GM12874 (cell line): Measurements from ENCODE around the gene CUX1.

Experiments used
- TF ChIP-seq, protein P1 (sequence below): IDR thresholded peaks from 2 replicates; pipeline ENCODE4 v1.5.1; 2011; ENCODE audit warnings: low read depth, mild to moderate bottlenecking, control low read depth, low read length, moderate library complexity; ENCODE audit not compliant: insufficient read depth

The CUX1 gene

GRCh38 chr7:102326157-102326889 is 508.9 kb downstream of the CUX1 start:
- TF ChIP-seq, protein P1, sequence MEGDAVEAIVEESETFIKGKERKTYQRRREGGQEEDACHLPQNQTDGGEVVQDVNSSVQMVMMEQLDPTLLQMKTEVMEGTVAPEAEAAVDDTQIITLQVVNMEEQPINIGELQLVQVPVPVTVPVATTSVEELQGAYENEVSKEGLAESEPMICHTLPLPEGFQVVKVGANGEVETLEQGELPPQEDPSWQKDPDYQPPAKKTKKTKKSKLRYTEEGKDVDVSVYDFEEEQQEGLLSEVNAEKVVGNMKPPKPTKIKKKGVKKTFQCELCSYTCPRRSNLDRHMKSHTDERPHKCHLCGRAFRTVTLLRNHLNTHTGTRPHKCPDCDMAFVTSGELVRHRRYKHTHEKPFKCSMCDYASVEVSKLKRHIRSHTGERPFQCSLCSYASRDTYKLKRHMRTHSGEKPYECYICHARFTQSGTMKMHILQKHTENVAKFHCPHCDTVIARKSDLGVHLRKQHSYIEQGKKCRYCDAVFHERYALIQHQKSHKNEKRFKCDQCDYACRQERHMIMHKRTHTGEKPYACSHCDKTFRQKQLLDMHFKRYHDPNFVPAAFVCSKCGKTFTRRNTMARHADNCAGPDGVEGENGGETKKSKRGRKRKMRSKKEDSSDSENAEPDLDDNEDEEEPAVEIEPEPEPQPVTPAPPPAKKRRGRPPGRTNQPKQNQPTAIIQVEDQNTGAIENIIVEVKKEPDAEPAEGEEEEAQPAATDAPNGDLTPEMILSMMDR: no peak
